ENCODE measurements around the gene AGFG1. TPM values are rescaled to one million over a fixed set of nuclear protein-coding genes. Genes with fewer than 3 reads are reported as not detected.

The AGFG1 gene
- total RNA-seq, 1 donor from 2014 or later = 49.5 TPM

DNA sequence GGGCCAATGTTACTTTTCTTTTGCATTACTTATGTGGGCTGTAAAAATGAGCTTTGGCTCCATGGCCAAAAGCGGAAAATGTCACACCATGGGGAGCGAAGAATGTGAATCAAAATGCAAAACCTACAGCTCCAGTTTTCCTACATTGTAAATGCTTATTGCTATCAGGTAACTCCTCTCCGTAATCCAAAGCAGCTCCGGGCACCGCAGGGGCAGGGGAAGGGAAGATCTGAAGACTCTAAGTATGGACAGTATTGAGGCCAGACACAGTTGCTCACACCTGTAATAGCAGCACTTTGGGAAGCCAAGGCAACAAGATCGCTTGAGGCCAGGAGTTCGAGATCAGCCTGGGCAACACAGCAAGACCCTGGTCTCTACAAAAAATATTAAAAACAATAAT lies 7.1 kb upstream of the AGFG1 start:
- TF ChIP-seq, protein P1, sequence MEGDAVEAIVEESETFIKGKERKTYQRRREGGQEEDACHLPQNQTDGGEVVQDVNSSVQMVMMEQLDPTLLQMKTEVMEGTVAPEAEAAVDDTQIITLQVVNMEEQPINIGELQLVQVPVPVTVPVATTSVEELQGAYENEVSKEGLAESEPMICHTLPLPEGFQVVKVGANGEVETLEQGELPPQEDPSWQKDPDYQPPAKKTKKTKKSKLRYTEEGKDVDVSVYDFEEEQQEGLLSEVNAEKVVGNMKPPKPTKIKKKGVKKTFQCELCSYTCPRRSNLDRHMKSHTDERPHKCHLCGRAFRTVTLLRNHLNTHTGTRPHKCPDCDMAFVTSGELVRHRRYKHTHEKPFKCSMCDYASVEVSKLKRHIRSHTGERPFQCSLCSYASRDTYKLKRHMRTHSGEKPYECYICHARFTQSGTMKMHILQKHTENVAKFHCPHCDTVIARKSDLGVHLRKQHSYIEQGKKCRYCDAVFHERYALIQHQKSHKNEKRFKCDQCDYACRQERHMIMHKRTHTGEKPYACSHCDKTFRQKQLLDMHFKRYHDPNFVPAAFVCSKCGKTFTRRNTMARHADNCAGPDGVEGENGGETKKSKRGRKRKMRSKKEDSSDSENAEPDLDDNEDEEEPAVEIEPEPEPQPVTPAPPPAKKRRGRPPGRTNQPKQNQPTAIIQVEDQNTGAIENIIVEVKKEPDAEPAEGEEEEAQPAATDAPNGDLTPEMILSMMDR (IDR thresholded peaks at IDR 0.05) = no peak
- Mint-ChIP-seq H3K4me3 (ENCODE audit: unreplicated experiment) (no peak overlapping the region), H3K4me1 (ENCODE audit: low read depth) (peaks cover 18% of the 10 kb centered on the region), H3K36me3 (ENCODE audit: low read depth) (no peaks in the 10 kb centered on the region), H3K27ac (ENCODE audit: unreplicated experiment) (no peak overlapping the region), H3K27me3 (ENCODE audit: low read depth) (no peaks in the 10 kb centered on the region), H3K9me3 (ENCODE audit: low read depth) (no peaks in the 10 kb centered on the region)
- DNase-seq (ENCODE audit: low spot score) = no peak

DNA sequence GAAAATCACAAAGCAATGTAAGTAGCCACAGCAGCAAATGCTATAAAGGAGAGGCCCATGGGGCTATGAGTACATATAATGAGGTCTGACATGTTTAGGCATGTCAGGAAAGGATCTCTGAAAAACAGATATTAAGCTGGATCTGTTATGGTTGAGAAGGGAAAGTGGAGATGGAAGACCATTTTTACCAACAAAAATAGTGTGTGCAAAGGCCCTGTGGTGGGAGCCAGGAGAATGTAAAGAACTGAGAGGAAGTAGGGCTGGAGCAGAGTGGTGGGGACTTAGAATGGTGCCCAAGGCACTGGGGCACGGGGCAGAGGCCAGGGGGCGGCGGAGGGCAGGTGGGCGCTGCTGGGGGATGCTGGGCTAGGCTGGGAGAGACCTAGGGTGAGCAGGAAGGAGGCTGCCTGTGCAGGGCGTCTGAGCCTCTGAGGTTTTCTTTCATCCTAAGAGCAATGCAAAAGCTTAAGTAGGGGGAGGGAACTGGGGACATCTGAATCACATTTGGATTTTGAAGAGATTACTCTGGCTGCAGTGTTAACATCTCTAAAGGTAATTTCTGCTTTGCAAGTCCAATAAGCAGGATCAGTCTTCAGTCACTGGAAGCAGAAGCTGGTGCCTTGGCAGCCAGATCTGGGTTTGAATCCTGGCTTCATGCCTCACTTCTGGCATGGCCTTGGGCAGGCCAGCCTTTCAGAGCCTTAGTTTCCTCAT lies 4.9 kb upstream of the AGFG1 start:
- Mint-ChIP-seq H3K36me3 (ENCODE audit: low read depth) (no peaks in the 10 kb centered on the region), H3K4me1 (ENCODE audit: low read depth) (peaks cover 18% of the 10 kb centered on the region), H3K9me3 (ENCODE audit: low read depth) (no peaks in the 10 kb centered on the region), H3K27me3 (ENCODE audit: low read depth) (no peaks in the 10 kb centered on the region), H3K27ac (ENCODE audit: unreplicated experiment) (peak overlapping the region; percentile 53), H3K4me3 (ENCODE audit: unreplicated experiment) (no peak overlapping the region)
- TF ChIP-seq, protein P1 (IDR thresholded peaks at IDR 0.05) = no peak
- no peak for DNase-seq (ENCODE audit: low spot score)

DNA sequence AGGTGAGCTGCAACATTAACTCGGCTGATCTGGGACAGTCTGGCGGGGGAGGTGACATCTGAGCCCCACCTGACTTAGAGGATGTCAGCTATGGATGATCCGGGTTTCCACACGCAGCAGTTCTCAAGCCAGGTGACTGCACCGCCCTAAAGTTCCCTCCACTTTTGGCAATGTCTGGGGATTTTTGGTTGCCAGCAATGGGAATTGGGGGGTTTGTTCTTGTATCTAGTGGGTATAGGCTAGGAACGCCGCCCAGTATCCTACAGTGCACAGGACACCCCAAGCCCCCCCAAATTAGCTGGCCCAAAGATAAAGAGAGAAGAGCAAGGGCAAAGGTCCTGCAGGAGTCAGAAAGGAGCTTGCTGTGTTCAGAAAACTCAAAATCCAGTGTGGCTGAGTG lies 544 bp upstream of the AGFG1 start:
- Mint-ChIP-seq H3K27ac (ENCODE audit: unreplicated experiment) (no peak overlapping the region), H3K4me1 (ENCODE audit: low read depth) (peaks cover 31% of the 10 kb centered on the region), H3K4me3 (ENCODE audit: unreplicated experiment) (no peak overlapping the region), H3K27me3 (ENCODE audit: low read depth) (no peaks in the 10 kb centered on the region), H3K9me3 (ENCODE audit: low read depth) (no peaks in the 10 kb centered on the region), H3K36me3 (ENCODE audit: low read depth) (no peaks in the 10 kb centered on the region)
- TF ChIP-seq, protein P1 (IDR thresholded peaks at IDR 0.05) = no peak
- no peak for DNase-seq (ENCODE audit: low spot score)

DNA sequence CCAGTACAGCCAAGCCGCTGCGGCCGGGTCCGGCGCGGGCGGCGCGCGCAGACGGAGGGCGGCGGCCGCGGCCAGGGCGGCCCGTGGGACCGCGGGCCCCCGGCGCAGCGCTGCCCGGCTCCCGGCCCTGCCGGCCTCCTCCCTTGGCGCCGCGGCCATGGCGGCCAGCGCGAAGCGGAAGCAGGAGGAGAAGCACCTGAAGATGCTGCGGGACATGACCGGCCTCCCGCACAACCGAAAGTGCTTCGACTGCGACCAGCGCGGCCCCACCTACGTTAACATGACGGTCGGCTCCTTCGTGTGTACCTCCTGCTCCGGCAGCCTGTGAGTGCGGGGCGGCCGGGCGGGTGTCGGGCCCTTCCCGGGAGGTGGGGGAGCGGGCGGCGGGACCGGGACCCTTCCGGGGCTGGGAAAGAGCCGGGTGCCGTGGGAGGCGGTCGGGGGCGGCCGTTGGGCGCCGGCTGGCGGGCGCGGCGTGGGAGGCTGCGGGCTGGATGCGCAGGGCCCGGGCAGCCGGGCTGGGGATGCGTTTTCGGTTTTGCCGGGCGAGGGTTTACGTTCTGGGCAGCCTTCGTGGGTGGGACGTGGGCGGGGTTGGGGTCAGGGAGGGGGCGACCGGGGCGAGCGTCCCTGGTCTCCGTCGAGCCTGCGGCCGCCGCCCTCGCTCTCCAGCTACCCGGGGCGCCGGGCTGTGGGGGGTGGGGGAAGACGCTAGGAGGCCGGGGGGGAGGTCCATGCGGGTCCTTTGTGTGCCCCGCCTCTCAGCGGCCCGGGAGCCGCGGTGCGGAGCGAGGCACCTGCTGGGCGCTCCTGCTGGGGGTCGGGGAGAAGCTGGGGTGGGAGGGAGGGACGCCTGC lies 537 bp downstream of the AGFG1 start:
- Mint-ChIP-seq H3K4me3 (ENCODE audit: unreplicated experiment) (peak overlapping the region; percentile 83), H3K4me1 (ENCODE audit: low read depth) (peaks cover 32% of the 10 kb centered on the region), H3K36me3 (ENCODE audit: low read depth) (no peaks in the 10 kb centered on the region), H3K9me3 (ENCODE audit: low read depth) (no peaks in the 10 kb centered on the region), H3K27me3 (ENCODE audit: low read depth) (no peaks in the 10 kb centered on the region), H3K27ac (ENCODE audit: unreplicated experiment) (peak overlapping the region; percentile 49)
- TF ChIP-seq, protein P1 (IDR thresholded peaks at IDR 0.05) = peak; percentile 9
- no peak for DNase-seq (ENCODE audit: low spot score)

DNA sequence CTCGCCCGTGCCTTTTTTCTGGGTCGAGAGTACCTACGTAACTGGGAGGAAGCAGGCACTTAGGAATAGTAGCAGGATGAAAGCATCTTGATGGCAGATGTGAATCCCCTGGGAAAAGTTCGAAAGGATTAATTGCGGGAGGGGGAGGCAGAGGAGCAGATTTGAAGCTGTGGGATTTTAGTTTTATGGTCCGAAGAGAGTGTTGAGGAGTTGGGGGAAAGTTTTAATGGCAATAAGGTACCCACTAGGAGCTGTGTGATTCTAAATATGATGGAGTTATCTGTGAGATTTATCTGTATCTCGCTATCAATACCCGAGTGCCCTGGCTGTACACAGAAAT lies 1.1 kb downstream of the AGFG1 start:
- TF ChIP-seq, protein P1 (IDR thresholded peaks at IDR 0.05) = no peak
- no peaks in the 10 kb centered on the region for H3K9me3 Mint-ChIP-seq (ENCODE audit: low read depth)
- no peak for DNase-seq (ENCODE audit: low spot score)
- peak overlapping the region; percentile 82 for H3K27ac Mint-ChIP-seq (ENCODE audit: unreplicated experiment)
- no peaks in the 10 kb centered on the region for H3K27me3 Mint-ChIP-seq (ENCODE audit: low read depth)
- no peaks in the 10 kb centered on the region for H3K36me3 Mint-ChIP-seq (ENCODE audit: low read depth)
- peaks cover 32% of the 10 kb centered on the region for H3K4me1 Mint-ChIP-seq (ENCODE audit: low read depth)
- peak overlapping the region; percentile 83 for H3K4me3 Mint-ChIP-seq (ENCODE audit: unreplicated experiment)
